HCT116 (cell line): ENCODE results near the gene RMRP. TPM values are rescaled to one million over a fixed set of nuclear protein-coding genes. Genes with fewer than 3 reads are reported as not detected.

Experiments
- ATAC-seq: fragments of 200-7000 bp; cut with Tn5 transposase; 2 replicates; pipeline ENCODE4 v1.9.1; 2020; ENCODE audit warnings: mild to moderate bottlenecking, moderate library complexity
- BruUV-seq: library from RNA; stranded (reverse); fragments of 400-500 nt; replicated peaks from 2 replicates; lab custom pipeline; 2021; lab: Mats Ljungman, UMichigan
- CTCF ChIA-PET: fragments of 300-600 bp; sonication (Branson Sonifier 250); formaldehyde crosslinking; loops from one replicate; lab custom pipeline; 2021; ENCODE audit warnings: antibody characterized with exemption; lab: Charles Lee
- POLR2A ChIA-PET: fragments of 300-600, 350-600 bp; sonication (Branson Sonifier 250); formaldehyde crosslinking; loops from one replicate; lab custom pipeline; 2021; ENCODE audit warnings: antibody characterized with exemption; lab: Charles Lee
- RAD21 ChIA-PET, 2 experiments: fragments of 300-600 bp; sonication (Branson Sonifier 250); formaldehyde crosslinking; loops; one replicate each; lab custom pipeline; 2023; ENCODE audit warnings: low total read pairs in 2 of 2; ENCODE audit not compliant: uncharacterized antibody in 2 of 2, unreplicated experiment in 2 of 2, low non-redundant PET in 1 of 2; lab: Charles Lee
- DNase-seq: peaks from one replicate; pipeline ENCODE4 v3.0.0-alpha.2; 2010; ENCODE audit warnings: low read depth, low spot score
- H2AFZ ChIP-seq: fragments of 200-600 bp; shearing (Covaris generic), sonication (generic); 2 replicates; pipeline ENCODE4 v1.6.1; 2017; ENCODE audit warnings: low read depth, mixed run types, mixed read lengths, antibody characterized with exemption, low read length; ENCODE audit not compliant: poor library complexity, severe bottlenecking
- H3K27ac ChIP-seq: 2 replicates; pipeline ENCODE4 v1.5.1; 2012; ENCODE audit warnings: low read depth, low read length
- H3K27me3 ChIP-seq: fragments of 200-600 bp; sonication (generic); 2 replicates; pipeline ENCODE4 v1.6.1; 2016; ENCODE audit warnings: mixed run types, low read length, mixed read lengths; ENCODE audit not compliant: insufficient read depth
- H3K36me3 ChIP-seq, 2 experiments: fragments of 200-500 bp in 1 of 2; fragments of 200-600 bp in 1 of 2; sonication (Bioruptor generic) in 1 of 2; sonication (generic) in 1 of 2; 2 replicates each; pipeline versions ENCODE4 v1.5.1 to v1.6.1; 2014 to 2016; ENCODE audit warnings: low read length in 2 of 2, inconsistent platforms in 1 of 2, mixed read lengths in 1 of 2, mixed run types in 1 of 2; ENCODE audit not compliant: insufficient read depth in 2 of 2, control insufficient read depth in 1 of 2
- H3K4me1 ChIP-seq, 2 experiments: fragments of 200-600 bp in 1 of 2; sonication (generic) in 1 of 2; 2 replicates each; pipeline versions ENCODE4 v1.5.1 to v1.6.1; 2012 to 2017; ENCODE audit warnings: low read length in 2 of 2, inconsistent platforms in 1 of 2, mild to moderate bottlenecking in 1 of 2, mixed read lengths in 1 of 2, mixed run types in 1 of 2, moderate library complexity in 1 of 2; ENCODE audit not compliant: insufficient read depth in 2 of 2, control insufficient read depth in 1 of 2
- H3K4me2 ChIP-seq: fragments of 200-600 bp; sonication (generic); 2 replicates; pipeline ENCODE4 v1.6.1; 2017; ENCODE audit warnings: mixed run types, low read length, mixed read lengths
- H3K4me3 ChIP-seq, 2 experiments: fragments of 200-600 bp in 1 of 2; sonication (generic) in 1 of 2; replicated peaks in 1 of 2; 2 replicates each; pipeline ENCODE4 v1.5.1; 2011 to 2016; ENCODE audit warnings: low read length in 2 of 2, control low read depth in 1 of 2, low read depth in 1 of 2, mild to moderate bottlenecking in 1 of 2, mixed read lengths in 1 of 2, mixed run types in 1 of 2
- H3K79me2 ChIP-seq: fragments of 200-600 bp; sonication (generic); 2 replicates; pipeline ENCODE4 v1.6.1; 2017; ENCODE audit warnings: mild to moderate bottlenecking, mixed run types, low read length, moderate library complexity, mixed read lengths; ENCODE audit not compliant: insufficient read depth
- H3K9ac ChIP-seq: fragments of 200-600 bp; sonication (generic); 2 replicates; pipeline ENCODE4 v1.6.1; 2016; ENCODE audit warnings: low read length, mixed read lengths
- H3K9me2 ChIP-seq: fragments of 200-600 bp; sonication (generic), shearing (Covaris generic); 2 replicates; pipeline ENCODE4 v1.6.1; 2017; ENCODE audit warnings: mixed run types, mild to moderate bottlenecking, moderate library complexity; ENCODE audit not compliant: insufficient read depth
- H3K9me3 ChIP-seq, 2 experiments: fragments of 200-500 bp in 1 of 2; fragments of 200-600 bp in 1 of 2; sonication (Bioruptor generic) in 1 of 2; sonication (generic) in 1 of 2; 2 replicates each; pipeline ENCODE4 v1.6.1; 2014 to 2017; ENCODE audit warnings: low read length in 2 of 2, mixed read lengths in 2 of 2, inconsistent platforms in 1 of 2, low read depth in 1 of 2, mild to moderate bottlenecking in 1 of 2, mixed run types in 1 of 2, moderate library complexity in 1 of 2; ENCODE audit not compliant: control insufficient read depth in 1 of 2, insufficient read depth in 1 of 2
- H4K20me1 ChIP-seq: fragments of 200-600 bp; sonication (generic), shearing (Covaris generic); 2 replicates; pipeline ENCODE4 v1.6.1; 2017; ENCODE audit warnings: mixed run types, mild to moderate bottlenecking, moderate library complexity; ENCODE audit not compliant: insufficient read depth
- CEBPB ChIP-seq: IDR thresholded peaks from 2 replicates; pipeline ENCODE4 v1.6.1; 2012; ENCODE audit warnings: low read depth
- EGR1 ChIP-seq: IDR thresholded peaks from 2 replicates; pipeline ENCODE4 v1.6.1; 2012; ENCODE audit warnings: low read depth
- ELF1 ChIP-seq: IDR thresholded peaks from 2 replicates; pipeline ENCODE4 v1.6.1; 2012; ENCODE audit warnings: low read depth, borderline replicate concordance
- EZH2 ChIP-seq: fragments of 200-600 bp; sonication (generic); IDR thresholded peaks from 2 replicates; pipeline ENCODE4 v1.6.1; 2017; ENCODE audit warnings: antibody characterized with exemption, mixed run types
- EZH2phosphoT487 ChIP-seq: fragments of 200-600 bp; IDR thresholded peaks from 2 replicates; pipeline ENCODE4 v1.6.1; 2018; ENCODE audit warnings: antibody characterized with exemption, borderline replicate concordance
- JUND ChIP-seq: IDR thresholded peaks from 2 replicates; pipeline ENCODE4 v1.6.1; 2012
- POLR2A ChIP-seq: IDR thresholded peaks from 2 replicates; pipeline ENCODE4 v1.7.0; 2011; ENCODE audit warnings: borderline replicate concordance; ENCODE audit not compliant: insufficient read depth, insufficient read length; ENCODE audit errors: extremely low read depth
- POLR2AphosphoS5 ChIP-seq: IDR thresholded peaks from 2 replicates; pipeline ENCODE4 v1.6.1; 2011; ENCODE audit warnings: mild to moderate bottlenecking, low read depth, low read length, moderate library complexity
- RAD21 ChIP-seq: IDR thresholded peaks from 2 replicates; pipeline ENCODE4 v1.6.1; 2012; ENCODE audit warnings: low read depth, mild to moderate bottlenecking
- SIN3A ChIP-seq: IDR thresholded peaks from 2 replicates; pipeline ENCODE4 v1.6.1; 2012; ENCODE audit warnings: low read depth
- TCF7L2 ChIP-seq: IDR thresholded peaks from 2 replicates; pipeline ENCODE4 v1.7.0; 2011; ENCODE audit warnings: borderline replicate concordance, inconsistent platforms; ENCODE audit not compliant: insufficient read depth, insufficient read length; ENCODE audit errors: extremely low read depth
- YY1 ChIP-seq: IDR thresholded peaks from 2 replicates; pipeline ENCODE4 v1.6.1; 2011; ENCODE audit warnings: low read length, low read depth, moderate library complexity, mild to moderate bottlenecking; ENCODE audit not compliant: insufficient replicate concordance; ENCODE audit errors: extremely low read depth
- intact Hi-C: fragments of 100-400 bp; cut with micrococcal nuclease; formaldehyde crosslinking; loops from 2 replicates; pipeline ENCODE4 v1.10.0; 2022
- total RNA-seq: library from RNA; stranded (reverse); gene quantifications from one replicate; pipeline ENCODE4 v1.2.1, GENCODE V29; 2021; ENCODE audit not compliant: unreplicated experiment
- TF ChIP-seq, protein P1 (sequence below): IDR thresholded peaks from 2 replicates; pipeline ENCODE4 v1.6.1; 2012
- TF ChIP-seq, protein P2 (sequence below), 3 experiments: fragments of 200-600 bp in 1 of 3; sonication (generic) in 1 of 3; IDR thresholded peaks in 2 of 3; conservative IDR thresholded peaks in 1 of 3; 2 replicates each; pipeline ENCODE4 v1.5.1; 2012 to 2017; ENCODE audit warnings: low read depth in 2 of 3, low read length in 2 of 3, antibody characterized with exemption in 1 of 3, borderline replicate concordance in 1 of 3, control low read depth in 1 of 3, mild to moderate bottlenecking in 1 of 3, mixed read lengths in 1 of 3, mixed run types in 1 of 3, moderate library complexity in 1 of 3; ENCODE audit not compliant: insufficient read depth in 1 of 3
- TF ChIP-seq, protein P3 (sequence below): IDR thresholded peaks from 2 replicates; pipeline ENCODE4 v1.6.1; 2012
- TF ChIP-seq, protein P4 (sequence below): IDR thresholded peaks from 2 replicates; pipeline ENCODE4 v1.6.1; 2012; ENCODE audit warnings: low read depth

RMRP gene
- total RNA-seq, 1 experiment from 2014 or later = 30,969 TPM

DNA sequence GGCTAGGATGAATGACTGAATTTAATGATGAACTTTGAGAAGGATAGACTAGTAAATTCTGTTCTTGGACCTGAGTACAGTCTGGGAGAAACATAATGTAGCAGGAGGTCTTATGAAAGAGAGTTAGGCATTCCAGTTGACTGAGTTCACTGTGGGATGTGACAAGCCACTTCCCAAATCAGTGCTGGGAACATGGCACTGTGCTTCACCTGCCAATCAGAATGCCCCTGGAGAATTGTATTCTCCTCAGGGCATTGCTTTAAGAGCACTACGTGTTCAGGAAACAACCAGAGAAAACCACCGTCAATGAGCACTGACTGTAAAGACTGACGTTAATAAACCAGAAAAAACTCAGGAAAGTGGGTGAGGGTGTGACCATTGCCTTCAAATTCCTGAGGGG, 1.5 kb upstream of the RMRP start (continued):
- TF ChIP-seq, protein P1, sequence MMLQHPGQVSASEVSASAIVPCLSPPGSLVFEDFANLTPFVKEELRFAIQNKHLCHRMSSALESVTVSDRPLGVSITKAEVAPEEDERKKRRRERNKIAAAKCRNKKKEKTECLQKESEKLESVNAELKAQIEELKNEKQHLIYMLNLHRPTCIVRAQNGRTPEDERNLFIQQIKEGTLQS = no peak
- TF ChIP-seq POLR2AphosphoS5 (no peak; the same call in 1 of the 2 replicates), RAD21 (no peak)
- TF ChIP-seq, protein P2, sequence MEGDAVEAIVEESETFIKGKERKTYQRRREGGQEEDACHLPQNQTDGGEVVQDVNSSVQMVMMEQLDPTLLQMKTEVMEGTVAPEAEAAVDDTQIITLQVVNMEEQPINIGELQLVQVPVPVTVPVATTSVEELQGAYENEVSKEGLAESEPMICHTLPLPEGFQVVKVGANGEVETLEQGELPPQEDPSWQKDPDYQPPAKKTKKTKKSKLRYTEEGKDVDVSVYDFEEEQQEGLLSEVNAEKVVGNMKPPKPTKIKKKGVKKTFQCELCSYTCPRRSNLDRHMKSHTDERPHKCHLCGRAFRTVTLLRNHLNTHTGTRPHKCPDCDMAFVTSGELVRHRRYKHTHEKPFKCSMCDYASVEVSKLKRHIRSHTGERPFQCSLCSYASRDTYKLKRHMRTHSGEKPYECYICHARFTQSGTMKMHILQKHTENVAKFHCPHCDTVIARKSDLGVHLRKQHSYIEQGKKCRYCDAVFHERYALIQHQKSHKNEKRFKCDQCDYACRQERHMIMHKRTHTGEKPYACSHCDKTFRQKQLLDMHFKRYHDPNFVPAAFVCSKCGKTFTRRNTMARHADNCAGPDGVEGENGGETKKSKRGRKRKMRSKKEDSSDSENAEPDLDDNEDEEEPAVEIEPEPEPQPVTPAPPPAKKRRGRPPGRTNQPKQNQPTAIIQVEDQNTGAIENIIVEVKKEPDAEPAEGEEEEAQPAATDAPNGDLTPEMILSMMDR (IDR thresholded peaks at IDR 0.05 in 2 of 3, conservative IDR thresholded peaks at IDR 0.05 in 1 of 3; ENCODE audit: borderline replicate concordance in 1 of 3, insufficient read depth in 1 of 3, low read depth in 2 of 3, low read length in 2 of 3) = no peak

DNA sequence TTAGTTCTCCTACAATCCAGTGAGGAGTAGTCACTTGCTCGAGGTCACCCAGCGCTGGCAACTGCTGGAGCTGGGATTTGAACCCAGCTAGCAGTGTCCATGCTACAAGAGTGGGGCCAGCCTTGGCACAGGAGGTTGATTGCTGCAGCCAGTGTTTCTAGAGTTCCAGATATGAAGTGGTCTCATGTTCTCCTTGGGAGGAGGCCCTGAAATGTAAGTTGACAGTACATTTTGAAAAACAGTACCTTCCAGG, 1.1 kb upstream of the RMRP start:
- Histone ChIP-seq H3K4me2 (peak overlapping the region; percentile 79), H4K20me1 (no peaks in the 10 kb centered on the region), H3K27ac (peak overlapping the region; percentile 85), H3K4me3 (peak overlapping the region; percentile 68 to 75), H3K79me2 (peaks cover 17% of the 10 kb centered on the region; the same call in 1 of the 2 replicates), H3K36me3 (peaks cover 6 to 26% of the 10 kb centered on the region in 2 experiments; a peak in 3 of 4 replicates), H3K4me1 (peaks cover 10 to 46% of the 10 kb centered on the region in 2 experiments; a peak in 3 of 4 replicates), H3K9me3 (no peaks in the 10 kb centered on the region), H2AFZ (no peak overlapping the region), H3K27me3 (no peaks in the 10 kb centered on the region), H3K9me2 (no peaks in the 10 kb centered on the region), H3K9ac (peak overlapping the region; percentile 90)
- intact Hi-C loops = loop anchor here (10.0 kb wide), 1 partner anchor 544 kb away; the partner anchor contains the start of gene ATOSB
- ATAC-seq (peak; percentile 25), DNase-seq (peak; percentile 24)
- ChIA-PET CTCF (interaction anchor here (0.9 to 2.3 kb wide), 5 partner anchors 38 to 105 kb away, joined by 3 to 7 read pairs (median 3); partner anchors contain the start of gene TESK1), RAD21 (no interaction called here), POLR2A (interaction anchor here (0.8 to 2.9 kb wide), 4 partner anchors 11 to 97 kb away, joined by 3 to 11 read pairs (median 4); partner anchors contain the start of genes CREB3 and TLN1)
- BruUV-seq = no TSS peak
- TF ChIP-seq, protein P1 = no peak
- TF ChIP-seq POLR2AphosphoS5 (no peak), EZH2phosphoT487 (no peak), RAD21 (no peak), POLR2A (no peak), EGR1 (no peak), JUND (no peak), SIN3A (no peak), ELF1 (no peak), YY1 (no peak), TCF7L2 (no peak), EZH2 (no peak), CEBPB (no peak)
- TF ChIP-seq, protein P3, sequence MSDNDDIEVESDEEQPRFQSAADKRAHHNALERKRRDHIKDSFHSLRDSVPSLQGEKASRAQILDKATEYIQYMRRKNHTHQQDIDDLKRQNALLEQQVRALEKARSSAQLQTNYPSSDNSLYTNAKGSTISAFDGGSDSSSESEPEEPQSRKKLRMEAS = no peak
- TF ChIP-seq, protein P2 (IDR thresholded peaks at IDR 0.05 in 2 of 3, conservative IDR thresholded peaks at IDR 0.05 in 1 of 3; ENCODE audit: borderline replicate concordance in 1 of 3, insufficient read depth in 1 of 3, low read depth in 2 of 3, low read length in 2 of 3) = no peak
- TF ChIP-seq, protein P4, sequence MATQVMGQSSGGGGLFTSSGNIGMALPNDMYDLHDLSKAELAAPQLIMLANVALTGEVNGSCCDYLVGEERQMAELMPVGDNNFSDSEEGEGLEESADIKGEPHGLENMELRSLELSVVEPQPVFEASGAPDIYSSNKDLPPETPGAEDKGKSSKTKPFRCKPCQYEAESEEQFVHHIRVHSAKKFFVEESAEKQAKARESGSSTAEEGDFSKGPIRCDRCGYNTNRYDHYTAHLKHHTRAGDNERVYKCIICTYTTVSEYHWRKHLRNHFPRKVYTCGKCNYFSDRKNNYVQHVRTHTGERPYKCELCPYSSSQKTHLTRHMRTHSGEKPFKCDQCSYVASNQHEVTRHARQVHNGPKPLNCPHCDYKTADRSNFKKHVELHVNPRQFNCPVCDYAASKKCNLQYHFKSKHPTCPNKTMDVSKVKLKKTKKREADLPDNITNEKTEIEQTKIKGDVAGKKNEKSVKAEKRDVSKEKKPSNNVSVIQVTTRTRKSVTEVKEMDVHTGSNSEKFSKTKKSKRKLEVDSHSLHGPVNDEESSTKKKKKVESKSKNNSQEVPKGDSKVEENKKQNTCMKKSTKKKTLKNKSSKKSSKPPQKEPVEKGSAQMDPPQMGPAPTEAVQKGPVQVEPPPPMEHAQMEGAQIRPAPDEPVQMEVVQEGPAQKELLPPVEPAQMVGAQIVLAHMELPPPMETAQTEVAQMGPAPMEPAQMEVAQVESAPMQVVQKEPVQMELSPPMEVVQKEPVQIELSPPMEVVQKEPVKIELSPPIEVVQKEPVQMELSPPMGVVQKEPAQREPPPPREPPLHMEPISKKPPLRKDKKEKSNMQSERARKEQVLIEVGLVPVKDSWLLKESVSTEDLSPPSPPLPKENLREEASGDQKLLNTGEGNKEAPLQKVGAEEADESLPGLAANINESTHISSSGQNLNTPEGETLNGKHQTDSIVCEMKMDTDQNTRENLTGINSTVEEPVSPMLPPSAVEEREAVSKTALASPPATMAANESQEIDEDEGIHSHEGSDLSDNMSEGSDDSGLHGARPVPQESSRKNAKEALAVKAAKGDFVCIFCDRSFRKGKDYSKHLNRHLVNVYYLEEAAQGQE = no peak
